Nucleus accumbens (tissue), 56 donors: Measurements from ENCODE around the gene NXT1.
"Not testable (repeated sequence)": the region's sequence is repeated elsewhere in the genome, so short reads cannot be mapped to it uniquely, and the experiment has no call there.

Experiments
- DNase-seq, 56 donors: peaks; one replicate each; lab custom pipeline; 2025; lab: John Stamatoyannopoulos, UW

Gene NXT1

GRCh38 chr20:23327617-23328333 is 22.8 kb upstream of the NXT1 start:
- DNase-seq: no peak

GRCh38 chr20:23331450-23332350 is 18.9 kb upstream of the NXT1 start:
- DNase-seq: no peak

GRCh38 chr20:23332467-23332866 is 18.1 kb upstream of the NXT1 start:
- DNase-seq: no peak

- no peak for DNase-seq
Observed at GRCh38 chr20:23334111-23334510, 16.5 kb upstream of the NXT1 start.

GRCh38 chr20:23335521-23335920 is 15.1 kb upstream of the NXT1 start:
- DNase-seq: no peak

- no peak for DNase-seq
Observed at GRCh38 chr20:23336476-23336875, 14.1 kb upstream of the NXT1 start.

- no peak for DNase-seq
Observed at GRCh38 chr20:23337312-23337711, 13.3 kb upstream of the NXT1 start.

- DNase-seq: no peak
Observed at GRCh38 chr20:23339986-23340385, 10.6 kb upstream of the NXT1 start.

GRCh38 chr20:23340524-23340923 is 10.1 kb upstream of the NXT1 start:
- DNase-seq: peak in 44 of 56 donors; percentile 1 to 82 (median 36)

GRCh38 chr20:23341073-23341472 is 9.5 kb upstream of the NXT1 start:
- no peak for DNase-seq

- no peak for DNase-seq
Observed at GRCh38 chr20:23343590-23343989, 7.0 kb upstream of the NXT1 start.

- no peak for DNase-seq
Observed at GRCh38 chr20:23344336-23344735, 6.3 kb upstream of the NXT1 start.

- DNase-seq: no peak
Observed at GRCh38 chr20:23346002-23346401, 4.6 kb upstream of the NXT1 start.

GRCh38 chr20:23347791-23348190 is 2.8 kb upstream of the NXT1 start:
- DNase-seq: no peak

GRCh38 chr20:23348510-23348909 is 2.1 kb upstream of the NXT1 start:
- DNase-seq: not testable (repeated sequence)

GRCh38 chr20:23349338-23350195 is 1.0 kb upstream of the NXT1 start:
- peak in 20 of 56 donors; percentile 32 to 91 (median 84) for DNase-seq

- peak in 35 of 56 donors; percentile 21 to 76 (median 43) for DNase-seq
Observed at GRCh38 chr20:23350904-23351838, 580 bp downstream of the NXT1 start.

GRCh38 chr20:23356203-23356602 is 5.6 kb downstream of the NXT1 start:
- DNase-seq: no peak

GRCh38 chr20:23357767-23358562 is 7.4 kb downstream of the NXT1 start:
- DNase-seq: peak; percentile 89 to 100 (median 98)
